Ascending aorta (tissue), 2 donors: Measurements from ENCODE around the gene RC3H1. TPM values are rescaled to one million over a fixed set of nuclear protein-coding genes. Genes with fewer than 3 reads are reported as not detected.
A peak's percentile ranks its signal among the peaks of the same experiment; 100 is the strongest.

ENCODE experiments used
- DNase-seq, 2 donors: peaks; one replicate each; pipeline ENCODE4 v3.0.0-alpha.2; 2019; ENCODE audit warnings: low spot score in 2 of 2
- H3K27ac ChIP-seq, 2 donors: fragments of 200-600 bp; sonication (generic); one replicate each; pipeline ENCODE4 v1.5.1; 2016 to 2017; ENCODE audit warnings: mild to moderate bottlenecking in 1 of 2
- H3K27me3 ChIP-seq: fragments of 200-600 bp; sonication (generic); one replicate; pipeline ENCODE4 v1.5.1; 2017
- H3K36me3 ChIP-seq, 2 donors: fragments of 200-600 bp; sonication (generic); one replicate each; pipeline ENCODE4 v1.5.1; 2016
- H3K4me1 ChIP-seq, 2 donors: fragments of 200-600 bp; sonication (generic); one replicate each; pipeline ENCODE4 v1.5.1; 2016 to 2017; ENCODE audit warnings: mild to moderate bottlenecking in 1 of 2
- H3K4me3 ChIP-seq, 2 donors: fragments of 200-600 bp; sonication (generic); one replicate each; pipeline ENCODE4 v1.5.1; 2016 to 2017; ENCODE audit warnings: mild to moderate bottlenecking in 1 of 2
- H3K9me3 ChIP-seq, 2 donors: fragments of 200-600 bp; sonication (generic); one replicate each; pipeline ENCODE4 v1.5.1; 2016
- intact Hi-C: fragments of 100-400 bp; cut with DNase I; formaldehyde crosslinking; loops from one replicate; pipeline ENCODE4 v1.15.1; 2023
- total RNA-seq: library from RNA; depleted of rRNA; stranded (reverse); fragments of >200 nt; gene quantifications from one replicate; pipeline ENCODE4 v1.1.0, GENCODE V29; 2016
- TF ChIP-seq, protein P1 (sequence below), 3 experiments: fragments of 200-600 bp in 2 of 3; fragments of 450-650 bp in 1 of 3; sonication (generic) in 2 of 3; IDR thresholded peaks; one replicate each; pipeline ENCODE4 v1.5.1; 2016 to 2019; ENCODE audit warnings: antibody characterized with exemption in 3 of 3, mild to moderate bottlenecking in 1 of 3, moderate library complexity in 1 of 3

Gene RC3H1
- total RNA-seq, 1 donor from 2014 or later, result 5.1 TPM

DNA sequence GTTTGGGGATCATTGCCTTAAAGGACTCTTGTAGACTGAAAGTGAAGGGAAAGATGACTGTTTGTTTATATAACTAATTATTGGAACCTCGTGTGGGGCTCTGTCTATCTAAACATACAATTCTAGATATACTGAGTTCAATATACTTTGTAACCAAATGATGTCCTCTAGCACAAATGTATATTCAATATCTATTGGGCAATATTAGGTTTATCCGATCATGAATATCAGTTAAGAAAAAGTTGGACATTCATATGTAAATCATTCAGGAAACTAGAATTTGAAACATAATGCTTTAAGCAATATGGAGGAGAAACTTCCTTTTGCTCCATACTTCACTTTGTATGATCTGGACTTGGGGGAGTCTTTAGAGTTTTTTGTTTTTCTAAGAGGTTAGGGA, 8.9 kb upstream of the RC3H1 start:
- DNase-seq, result no peak
- intact Hi-C loops, result no loop called here
- no peaks in the 10 kb centered on the region for H3K9me3 ChIP-seq
- H3K27me3 ChIP-seq, result no peaks in the 10 kb centered on the region
- H3K27ac ChIP-seq, result no peak overlapping the region
- TF ChIP-seq, protein P1, sequence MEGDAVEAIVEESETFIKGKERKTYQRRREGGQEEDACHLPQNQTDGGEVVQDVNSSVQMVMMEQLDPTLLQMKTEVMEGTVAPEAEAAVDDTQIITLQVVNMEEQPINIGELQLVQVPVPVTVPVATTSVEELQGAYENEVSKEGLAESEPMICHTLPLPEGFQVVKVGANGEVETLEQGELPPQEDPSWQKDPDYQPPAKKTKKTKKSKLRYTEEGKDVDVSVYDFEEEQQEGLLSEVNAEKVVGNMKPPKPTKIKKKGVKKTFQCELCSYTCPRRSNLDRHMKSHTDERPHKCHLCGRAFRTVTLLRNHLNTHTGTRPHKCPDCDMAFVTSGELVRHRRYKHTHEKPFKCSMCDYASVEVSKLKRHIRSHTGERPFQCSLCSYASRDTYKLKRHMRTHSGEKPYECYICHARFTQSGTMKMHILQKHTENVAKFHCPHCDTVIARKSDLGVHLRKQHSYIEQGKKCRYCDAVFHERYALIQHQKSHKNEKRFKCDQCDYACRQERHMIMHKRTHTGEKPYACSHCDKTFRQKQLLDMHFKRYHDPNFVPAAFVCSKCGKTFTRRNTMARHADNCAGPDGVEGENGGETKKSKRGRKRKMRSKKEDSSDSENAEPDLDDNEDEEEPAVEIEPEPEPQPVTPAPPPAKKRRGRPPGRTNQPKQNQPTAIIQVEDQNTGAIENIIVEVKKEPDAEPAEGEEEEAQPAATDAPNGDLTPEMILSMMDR (IDR thresholded peaks at IDR 0.05), result no peak
- H3K4me1 ChIP-seq, result no peaks in the 10 kb centered on the region
- H3K4me3 ChIP-seq, result no peak overlapping the region
- H3K36me3 ChIP-seq, result no peaks in the 10 kb centered on the region

DNA sequence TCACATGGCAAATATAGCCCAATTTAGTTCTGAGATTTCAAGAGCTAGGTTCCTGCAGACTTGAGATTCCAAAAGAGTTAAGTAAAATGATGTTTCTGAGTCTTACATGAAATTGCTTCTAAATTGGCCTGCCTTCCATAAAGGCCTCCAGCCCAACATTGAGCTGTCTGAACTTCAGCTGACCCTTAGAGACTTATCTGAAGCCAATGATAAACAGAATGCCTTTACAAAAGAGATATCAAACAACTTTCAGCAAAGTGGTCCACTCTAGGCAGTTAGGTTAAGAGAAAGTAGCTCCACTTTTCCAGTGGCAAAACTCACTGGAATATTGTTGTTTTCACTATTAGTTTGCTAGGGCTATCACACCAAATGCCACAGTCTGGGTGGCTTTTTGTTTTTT, 6.3 kb upstream of the RC3H1 start:
- intact Hi-C loops, result loop anchor here (10.0 kb wide), 1 partner anchor 604 kb away; no protein-coding TSS in a partner anchor
- TF ChIP-seq, protein P1 (IDR thresholded peaks at IDR 0.05), result no peak

DNA sequence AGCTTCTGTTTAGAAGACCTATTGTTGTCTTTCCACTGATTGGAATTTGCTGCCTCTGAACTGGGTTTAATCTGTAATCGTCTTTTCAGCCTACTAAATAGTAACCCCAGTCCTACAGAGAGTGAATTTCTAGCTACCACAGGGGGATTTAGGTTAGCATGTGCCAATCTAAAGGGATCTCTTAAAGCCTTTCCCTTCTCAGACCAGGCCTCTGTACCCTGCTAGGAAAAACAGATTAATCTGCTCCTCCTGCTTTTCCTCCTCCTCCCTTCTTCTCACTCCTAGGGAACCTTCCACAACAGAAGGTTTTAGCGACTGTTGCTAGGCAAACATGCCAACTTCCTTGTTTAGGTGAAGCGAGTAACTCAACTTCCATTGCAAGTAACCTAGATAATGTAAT, 1.3 kb upstream of the RC3H1 start:
- peak overlapping the region in 1 of 2 donors; percentile 88 for H3K4me3 ChIP-seq
- no peak for DNase-seq
- no peaks in the 10 kb centered on the region for H3K36me3 ChIP-seq
- no peaks in the 10 kb centered on the region for H3K9me3 ChIP-seq
- H3K4me1 ChIP-seq, result peaks cover 14 to 18% of the 10 kb centered on the region in 2 donors
- intact Hi-C loops, result loop anchor here (2.0 to 10.0 kb wide), 3 partner anchors 155 to 974 kb away; partner anchors contain the start of genes CACYBP and ZBTB37
- H3K27me3 ChIP-seq, result no peaks in the 10 kb centered on the region
- TF ChIP-seq, protein P1 (IDR thresholded peaks at IDR 0.05), result no peak
- peak overlapping the region; percentile 90 to 94 for H3K27ac ChIP-seq

More for the DNA sequence above, 6.3 kb upstream of the RC3H1 start:
- Histone ChIP-seq H3K4me1 (no peaks in the 10 kb centered on the region), H3K9me3 (no peaks in the 10 kb centered on the region), H3K27ac (no peak overlapping the region), H3K27me3 (no peaks in the 10 kb centered on the region), H3K4me3 (no peak overlapping the region), H3K36me3 (no peaks in the 10 kb centered on the region)
- no peak for DNase-seq

DNA sequence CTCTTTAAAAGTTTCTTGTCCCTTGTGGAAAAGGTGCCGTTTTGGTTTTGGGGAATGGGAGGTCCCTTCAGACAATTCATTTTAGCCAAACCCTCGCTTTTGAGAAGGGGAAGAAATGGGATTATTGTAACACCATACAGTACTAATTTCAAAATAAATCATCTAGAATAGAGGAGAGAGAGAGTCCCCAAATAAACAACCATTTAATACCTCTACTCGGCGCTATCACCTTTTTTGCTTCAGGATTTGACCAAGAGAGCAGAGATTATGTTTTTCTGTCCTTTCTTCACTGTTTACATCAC, 770 bp upstream of the RC3H1 start:
- H3K36me3 ChIP-seq, result no peaks in the 10 kb centered on the region
- peak overlapping the region; percentile 88 to 100 for H3K4me3 ChIP-seq
- intact Hi-C loops, result loop anchor here (1.0 to 10.0 kb wide), 5 partner anchors 136 to 974 kb away; partner anchors contain the start of genes CACYBP, CENPL, DARS2 and RABGAP1L
- H3K4me1 ChIP-seq, result peaks cover 18 to 19% of the 10 kb centered on the region in 2 donors
- no peak for DNase-seq
- no peaks in the 10 kb centered on the region for H3K27me3 ChIP-seq
- no peaks in the 10 kb centered on the region for H3K9me3 ChIP-seq
- TF ChIP-seq, protein P1 (IDR thresholded peaks at IDR 0.05), result no peak
- H3K27ac ChIP-seq, result peak overlapping the region; percentile 90 to 94

DNA sequence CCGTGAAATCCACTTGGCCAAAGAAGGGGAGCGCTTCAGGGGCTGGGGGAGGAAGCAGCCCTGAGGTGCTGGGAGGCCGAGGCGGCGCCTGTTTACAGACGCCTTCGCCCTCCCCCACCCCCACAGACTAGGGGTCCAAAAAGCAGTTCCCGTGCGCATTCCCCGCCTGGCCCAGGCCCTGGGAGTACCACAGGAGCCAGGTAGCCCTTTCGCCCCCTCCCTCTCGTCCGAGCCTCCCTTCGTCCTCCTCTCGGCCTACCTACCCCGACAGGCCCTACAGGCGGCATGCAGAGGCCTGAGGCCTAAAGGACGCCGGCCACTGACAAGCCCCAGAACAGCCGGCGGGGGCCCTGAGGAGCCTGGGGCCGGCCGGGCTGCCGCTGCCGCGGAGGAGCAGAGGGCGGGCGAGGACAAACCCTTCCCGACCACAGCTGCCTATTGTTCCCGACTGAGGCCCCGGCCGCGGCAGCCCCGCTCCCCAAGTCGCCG, 522 bp downstream of the RC3H1 start:
- H3K27me3 ChIP-seq, result no peaks in the 10 kb centered on the region
- peaks cover 19 to 24% of the 10 kb centered on the region in 2 donors for H3K4me1 ChIP-seq
- intact Hi-C loops, result loop anchor here (1.0 to 10.0 kb wide), 6 partner anchors 138 to 976 kb away; partner anchors contain the start of genes CACYBP, CENPL, DARS2 and PRDX6
- H3K9me3 ChIP-seq, result no peaks in the 10 kb centered on the region
- peak in 1 of 2 donors; percentile 68 for DNase-seq
- H3K36me3 ChIP-seq, result no peaks in the 10 kb centered on the region
- TF ChIP-seq, protein P1 (IDR thresholded peaks at IDR 0.05), result no peak
- H3K27ac ChIP-seq, result peak overlapping the region; percentile 90 to 94
- peak overlapping the region; percentile 88 to 100 for H3K4me3 ChIP-seq
